OCI-LY1 (cell line): ENCODE measurements around the gene PRSS1.

Experiments
- CTCF ChIP-seq: fragments of 200-600 bp; sonication (generic), shearing (Covaris generic); IDR thresholded peaks from 2 replicates; pipeline ENCODE4 v1.5.1; 2017; ENCODE audit warnings: mild to moderate bottlenecking, antibody characterized with exemption, low read length, moderate library complexity, mixed read lengths
- EZH2 ChIP-seq: fragments of 200-600 bp; sonication (generic), shearing (Covaris generic); IDR thresholded peaks from 2 replicates; pipeline ENCODE4 v1.8.0; 2017; ENCODE audit warnings: borderline replicate concordance, mixed run types, mild to moderate bottlenecking, antibody characterized with exemption, low read length, moderate library complexity, mixed read lengths

- TF ChIP-seq CTCF (no peak), EZH2 (no peak)
Measured at GRCh38 chr7:142788303-142789289, 39.3 kb downstream of the PRSS1 start.
